ENCODE measurements around the gene ARSG.

The ARSG gene

DNA sequence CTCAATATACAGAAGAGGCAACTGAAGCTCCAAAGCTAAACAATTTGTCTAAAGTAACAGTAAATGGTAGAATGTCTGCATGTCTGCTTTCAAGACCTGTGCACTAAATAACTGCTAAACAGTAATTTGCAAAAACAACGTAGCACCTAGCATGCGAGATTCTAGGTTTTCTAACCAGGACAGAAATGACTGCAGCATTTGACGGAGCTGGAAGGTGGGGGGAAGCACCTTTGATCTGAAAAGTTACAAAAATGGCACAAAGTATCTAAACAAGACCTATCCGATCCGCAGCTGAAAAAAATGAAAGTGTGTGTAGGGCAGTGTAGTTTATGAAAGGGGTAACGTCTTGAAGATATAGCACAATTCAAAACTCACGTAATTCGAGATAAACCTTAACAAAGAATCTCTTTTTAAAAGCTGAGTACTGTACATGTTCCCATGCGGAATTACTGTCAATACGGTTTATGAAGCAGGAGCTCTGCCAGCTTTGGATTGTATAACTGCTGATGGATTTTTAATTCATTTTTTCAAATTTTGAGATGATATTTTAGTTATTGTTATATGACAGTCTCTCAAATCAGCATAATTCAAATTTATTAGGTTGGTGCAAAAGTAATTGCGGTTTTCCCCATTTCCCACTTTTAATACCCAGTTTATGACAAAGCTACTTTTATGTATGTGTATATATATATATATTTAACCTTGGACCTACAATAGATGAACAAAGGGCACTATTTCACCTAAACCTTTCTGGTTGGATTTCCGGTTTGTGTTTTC is 167.2 kb downstream of the ARSG start:
- H3K4me3 ChIP-seq (ENCODE audit: low read depth, low read length) = peak overlapping the region; percentile 47
- in situ Hi-C loops (cut with HindIII; ENCODE audit: low sequenced_read_pairs) = no loop called here
- TF ChIP-seq, protein P1, sequence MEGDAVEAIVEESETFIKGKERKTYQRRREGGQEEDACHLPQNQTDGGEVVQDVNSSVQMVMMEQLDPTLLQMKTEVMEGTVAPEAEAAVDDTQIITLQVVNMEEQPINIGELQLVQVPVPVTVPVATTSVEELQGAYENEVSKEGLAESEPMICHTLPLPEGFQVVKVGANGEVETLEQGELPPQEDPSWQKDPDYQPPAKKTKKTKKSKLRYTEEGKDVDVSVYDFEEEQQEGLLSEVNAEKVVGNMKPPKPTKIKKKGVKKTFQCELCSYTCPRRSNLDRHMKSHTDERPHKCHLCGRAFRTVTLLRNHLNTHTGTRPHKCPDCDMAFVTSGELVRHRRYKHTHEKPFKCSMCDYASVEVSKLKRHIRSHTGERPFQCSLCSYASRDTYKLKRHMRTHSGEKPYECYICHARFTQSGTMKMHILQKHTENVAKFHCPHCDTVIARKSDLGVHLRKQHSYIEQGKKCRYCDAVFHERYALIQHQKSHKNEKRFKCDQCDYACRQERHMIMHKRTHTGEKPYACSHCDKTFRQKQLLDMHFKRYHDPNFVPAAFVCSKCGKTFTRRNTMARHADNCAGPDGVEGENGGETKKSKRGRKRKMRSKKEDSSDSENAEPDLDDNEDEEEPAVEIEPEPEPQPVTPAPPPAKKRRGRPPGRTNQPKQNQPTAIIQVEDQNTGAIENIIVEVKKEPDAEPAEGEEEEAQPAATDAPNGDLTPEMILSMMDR (IDR thresholded peaks at IDR 0.05; ENCODE audit: low read depth, low read length, missing control alignments) = no peak
- DNase-seq (ENCODE audit: low read depth) = no peak

DNA sequence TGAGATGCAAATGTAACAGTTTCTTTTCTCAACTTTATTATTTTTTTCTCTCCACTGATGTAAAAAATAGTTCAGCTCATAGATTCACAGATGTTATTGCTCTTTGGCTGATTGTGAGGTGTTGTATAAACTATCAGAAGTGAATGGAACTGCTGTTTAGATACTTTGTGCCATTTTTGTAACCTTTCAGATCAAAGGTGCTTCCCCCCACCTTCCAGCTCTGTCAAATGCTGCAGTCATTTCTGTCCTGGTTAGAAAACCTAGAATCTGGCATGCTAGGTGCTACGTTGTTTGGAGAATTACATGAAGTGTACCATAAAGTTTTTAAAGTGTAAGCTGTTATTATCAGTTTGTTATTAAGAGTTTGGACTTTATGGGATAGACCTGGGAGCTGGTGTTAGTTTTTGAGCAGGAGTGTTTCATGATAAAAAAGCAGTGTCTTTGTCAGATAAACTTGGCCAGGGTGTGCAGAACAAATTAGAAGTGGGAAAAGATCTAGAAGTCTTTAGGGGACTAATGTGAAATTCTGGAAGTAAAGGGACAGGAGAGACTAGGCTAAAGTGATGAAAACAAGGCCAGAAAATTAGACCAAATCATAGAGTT is 167.8 kb downstream of the ARSG start:
- TF ChIP-seq, protein P1 (IDR thresholded peaks at IDR 0.05; ENCODE audit: low read depth, low read length, missing control alignments) = no peak
- in situ Hi-C loops (cut with HindIII; ENCODE audit: low sequenced_read_pairs) = no loop called here
- no peak overlapping the region for H3K4me3 ChIP-seq (ENCODE audit: low read depth, low read length)
- DNase-seq (ENCODE audit: low read depth) = no peak

DNA sequence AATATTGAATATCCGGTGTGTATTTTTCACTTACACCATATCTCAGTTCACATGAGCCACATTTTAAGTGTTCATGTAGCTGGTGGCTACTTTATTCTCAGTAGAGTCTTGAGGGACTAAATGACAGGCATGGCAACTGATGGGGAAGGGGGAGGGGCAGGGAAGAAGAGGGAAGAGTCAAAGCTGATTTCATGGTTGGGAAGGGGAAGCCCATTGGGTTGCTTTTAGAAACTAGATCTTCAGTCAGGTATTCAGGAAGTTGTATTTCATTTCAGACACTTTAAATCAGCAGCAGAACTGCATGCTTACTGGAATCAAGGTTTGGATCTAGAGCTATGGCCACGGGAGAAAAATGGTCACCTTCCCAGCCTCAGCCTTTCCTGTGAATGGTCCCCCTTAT is 168.9 kb downstream of the ARSG start:
- in situ Hi-C loops (cut with HindIII; ENCODE audit: low sequenced_read_pairs) = no loop called here
- TF ChIP-seq, protein P1 (IDR thresholded peaks at IDR 0.05; ENCODE audit: low read depth, low read length, missing control alignments) = no peak
- no peak overlapping the region for H3K4me3 ChIP-seq (ENCODE audit: low read depth, low read length)
- DNase-seq (ENCODE audit: low read depth) = no peak

DNA sequence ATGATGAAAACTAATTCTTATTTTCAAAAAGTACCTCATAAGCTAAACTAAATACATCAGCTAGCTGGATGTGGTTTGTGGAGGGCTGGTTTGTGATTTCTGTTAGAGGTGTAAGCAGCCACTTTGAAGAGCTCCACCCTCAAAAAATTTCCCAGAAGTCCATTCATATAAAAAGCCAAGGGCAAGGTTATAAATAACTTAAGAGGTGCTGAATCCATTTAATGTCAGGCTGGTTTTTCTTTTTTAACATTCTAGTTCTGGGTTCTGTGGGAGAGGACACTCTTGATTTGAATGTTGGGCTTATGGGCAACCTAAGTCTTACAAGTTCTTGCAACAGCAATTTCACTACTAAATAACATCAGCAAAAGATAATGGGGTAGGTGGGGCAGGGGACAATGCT is 169.4 kb downstream of the ARSG start:
- DNase-seq (ENCODE audit: low read depth) = no peak
- no peak overlapping the region for H3K4me3 ChIP-seq (ENCODE audit: low read depth, low read length)
- in situ Hi-C loops (cut with HindIII; ENCODE audit: low sequenced_read_pairs) = no loop called here
- TF ChIP-seq, protein P1 (IDR thresholded peaks at IDR 0.05; ENCODE audit: low read depth, low read length, missing control alignments) = no peak

DNA sequence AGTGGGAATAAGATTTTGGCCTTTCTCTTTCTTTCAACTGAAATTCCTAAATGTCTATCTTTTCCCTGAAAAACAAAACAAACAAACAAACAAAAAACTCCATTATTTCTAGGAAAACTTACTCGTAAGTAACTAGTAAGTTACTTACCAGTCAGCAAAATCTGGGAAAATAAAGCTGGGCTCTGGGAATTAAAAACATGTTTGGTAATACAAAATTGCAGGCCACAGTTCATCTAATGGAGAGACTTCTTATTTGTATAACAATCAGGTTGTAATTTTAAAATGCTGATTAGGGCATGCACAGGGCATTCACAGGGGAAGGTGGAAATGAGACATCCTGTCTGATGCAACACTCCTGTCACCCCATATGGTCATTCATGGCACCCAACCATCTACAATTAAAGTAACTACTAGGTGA is 169.8 kb downstream of the ARSG start:
- H3K4me3 ChIP-seq (ENCODE audit: low read depth, low read length) = no peak overlapping the region
- no peak for DNase-seq (ENCODE audit: low read depth)
- in situ Hi-C loops (cut with HindIII; ENCODE audit: low sequenced_read_pairs) = no loop called here
- TF ChIP-seq, protein P1 (IDR thresholded peaks at IDR 0.05; ENCODE audit: low read depth, low read length, missing control alignments) = no peak

DNA sequence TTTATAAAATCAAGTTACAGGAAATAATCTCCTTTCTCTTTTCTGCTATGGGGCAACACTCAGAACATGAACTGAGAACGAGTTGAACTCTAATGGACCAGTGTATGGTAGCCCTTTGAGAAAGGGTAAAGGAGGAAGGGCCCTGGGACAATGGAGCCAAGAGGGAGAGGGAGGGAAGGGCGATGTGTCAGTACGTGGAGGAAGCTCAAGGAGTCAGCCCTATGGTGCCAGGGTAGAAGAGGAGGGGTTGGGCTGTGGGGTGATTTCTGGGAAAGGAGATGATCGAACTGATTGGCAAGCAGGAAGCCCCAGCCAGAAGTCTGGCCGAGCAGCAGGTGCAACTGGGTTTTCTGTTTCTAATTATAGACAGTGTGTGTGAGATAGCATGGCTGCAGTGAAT is 170.3 kb downstream of the ARSG start:
- in situ Hi-C loops (cut with HindIII; ENCODE audit: low sequenced_read_pairs) = no loop called here
- DNase-seq (ENCODE audit: low read depth) = no peak
- TF ChIP-seq, protein P1 (IDR thresholded peaks at IDR 0.05; ENCODE audit: low read depth, low read length, missing control alignments) = no peak
- no peak overlapping the region for H3K4me3 ChIP-seq (ENCODE audit: low read depth, low read length)
